Measurements from ENCODE around the gene ZNF804B.

Gene ZNF804B

DNA sequence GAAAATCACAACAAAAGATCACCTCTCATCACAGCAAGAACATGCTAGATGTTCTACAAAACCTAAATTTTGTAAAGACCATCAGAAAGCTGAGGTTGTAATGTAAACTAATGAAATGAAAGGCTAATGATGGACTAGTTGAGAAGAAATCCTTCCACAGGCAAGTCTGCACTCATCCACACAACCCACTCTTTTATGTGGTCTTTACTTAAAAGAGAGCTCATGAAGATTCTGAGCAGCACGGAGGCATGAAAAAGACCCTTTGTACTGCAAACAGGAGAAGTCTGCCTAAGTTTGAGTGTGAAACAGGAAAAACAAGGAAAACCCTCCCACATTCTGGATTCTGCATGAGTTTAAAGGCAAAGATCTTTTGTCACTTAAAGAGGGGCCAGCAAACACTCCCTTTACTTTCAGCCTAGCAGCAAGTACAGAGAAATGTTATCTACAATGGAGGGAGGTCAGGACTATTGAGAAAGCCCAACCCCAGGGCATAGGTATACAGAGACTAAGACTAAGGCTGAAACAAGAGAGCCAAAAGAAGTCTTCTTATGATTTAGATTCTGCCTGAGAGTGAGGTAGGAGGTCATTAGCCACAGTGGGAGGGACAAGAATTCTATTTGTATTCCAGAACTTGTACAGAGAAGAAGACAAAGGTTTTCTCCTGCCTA lies 557.2 kb downstream of the ZNF804B start:
- DNase-seq: no peak

DNA sequence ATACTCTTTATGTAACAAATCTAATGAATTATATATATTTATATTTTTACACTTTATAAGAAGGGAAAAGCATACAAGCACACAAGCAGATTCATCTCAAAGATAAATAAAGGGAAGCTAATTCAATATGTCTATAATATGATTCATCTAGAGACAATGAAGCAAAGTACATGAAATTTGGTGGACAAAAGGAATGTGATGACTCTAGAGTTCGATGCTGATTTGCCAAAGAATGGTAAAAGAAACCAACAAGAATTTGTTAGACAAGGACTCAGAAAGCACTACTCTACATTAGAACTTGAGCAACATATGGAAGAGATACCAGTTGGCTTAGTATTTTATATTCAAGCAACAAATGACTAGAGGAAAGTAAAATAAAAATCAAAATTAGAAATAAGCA lies 572.5 kb downstream of the ZNF804B start:
- DNase-seq: no peak

DNA sequence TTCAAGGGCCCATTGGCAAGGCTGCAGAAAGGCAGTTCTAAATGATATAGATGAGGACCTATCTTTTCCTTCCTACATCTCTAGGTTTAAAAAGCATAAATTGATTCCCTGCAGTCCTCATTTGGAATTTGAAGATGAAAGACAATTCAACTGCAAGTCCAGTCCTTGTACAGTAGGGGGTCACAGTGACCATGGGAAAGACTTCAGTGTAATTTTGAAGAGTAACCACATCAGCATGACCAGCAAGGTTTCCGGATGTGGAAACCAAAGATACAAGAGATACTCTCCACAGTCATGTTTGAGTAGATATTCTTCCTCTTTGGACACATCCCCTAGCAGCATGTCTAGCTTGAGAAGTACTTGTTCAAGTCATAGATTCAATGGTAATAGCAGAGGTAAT lies 575.3 kb downstream of the ZNF804B start:
- no peak for DNase-seq

DNA sequence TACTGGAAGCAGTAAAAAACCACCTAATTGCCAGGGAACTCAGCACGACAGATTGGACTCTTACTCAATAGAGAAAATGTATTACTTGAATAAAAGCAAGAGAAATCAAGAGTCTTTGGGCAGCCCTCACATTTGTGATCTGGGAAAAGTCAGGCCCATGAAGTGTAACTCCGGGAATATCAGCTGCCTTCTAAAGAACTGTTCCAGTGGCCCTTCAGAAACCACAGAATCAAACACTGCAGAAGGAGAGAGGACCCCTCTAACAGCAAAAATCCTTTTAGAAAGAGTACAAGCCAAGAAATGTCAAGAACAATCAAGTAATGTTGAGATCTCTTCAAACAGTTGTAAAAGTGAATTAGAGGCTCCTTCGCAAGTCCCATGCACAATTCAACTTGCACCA lies 576.0 kb downstream of the ZNF804B start:
- DNase-seq: no peak

DNA sequence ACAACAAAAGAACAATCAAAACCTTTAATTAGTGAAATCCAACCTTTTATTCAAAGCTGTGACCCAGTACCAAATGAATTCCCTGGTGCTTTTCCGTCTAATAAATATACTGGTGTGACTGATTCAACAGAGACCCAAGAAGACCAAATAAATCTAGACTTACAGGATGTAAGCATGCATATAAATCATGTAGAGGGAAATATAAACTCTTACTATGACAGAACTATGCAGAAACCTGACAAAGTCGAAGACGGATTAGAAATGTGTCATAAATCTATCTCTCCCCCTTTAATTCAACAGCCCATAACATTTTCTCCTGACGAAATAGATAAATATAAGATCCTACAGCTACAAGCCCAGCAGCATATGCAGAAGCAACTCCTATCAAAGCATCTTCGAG lies 576.6 kb downstream of the ZNF804B start:
- DNase-seq: no peak

DNA sequence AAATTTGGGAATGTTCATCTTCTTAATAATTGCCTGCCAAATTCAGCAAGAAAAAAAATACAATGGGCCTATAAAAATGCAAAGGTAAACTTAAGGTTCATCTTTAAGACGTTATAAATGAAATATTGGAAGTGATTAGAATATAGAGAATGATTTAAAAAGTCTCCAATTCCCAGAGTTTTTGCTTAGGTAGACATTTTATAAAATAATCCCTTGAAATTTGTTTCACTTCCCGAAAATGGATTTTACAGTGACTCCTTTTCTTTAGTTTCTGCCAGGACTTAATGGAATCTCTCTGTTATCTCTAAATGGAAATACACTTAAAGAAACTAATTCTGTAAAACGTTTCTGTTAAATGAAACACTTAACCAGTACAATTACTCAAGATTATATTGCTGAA lies 580.2 kb downstream of the ZNF804B start:
- DNase-seq: no peak

DNA sequence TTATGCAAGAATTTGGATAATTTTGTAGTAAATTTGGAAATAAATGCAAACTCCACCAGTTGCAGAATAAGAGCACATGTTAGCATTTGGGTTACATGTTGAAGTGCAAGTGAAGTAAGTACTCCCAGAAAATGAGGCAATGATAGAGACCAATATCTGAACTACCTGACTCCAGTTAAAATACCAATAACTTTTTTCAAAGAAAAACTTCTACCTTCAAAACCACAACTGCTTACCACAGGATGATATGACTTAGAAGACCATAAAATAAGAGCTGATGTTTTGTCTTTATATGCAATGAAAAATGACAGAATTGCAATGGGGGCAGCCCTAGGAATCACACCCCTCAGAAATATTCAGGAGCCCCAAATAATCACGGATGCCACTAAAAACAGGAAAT lies 597.6 kb downstream of the ZNF804B start:
- DNase-seq: no peak

DNA sequence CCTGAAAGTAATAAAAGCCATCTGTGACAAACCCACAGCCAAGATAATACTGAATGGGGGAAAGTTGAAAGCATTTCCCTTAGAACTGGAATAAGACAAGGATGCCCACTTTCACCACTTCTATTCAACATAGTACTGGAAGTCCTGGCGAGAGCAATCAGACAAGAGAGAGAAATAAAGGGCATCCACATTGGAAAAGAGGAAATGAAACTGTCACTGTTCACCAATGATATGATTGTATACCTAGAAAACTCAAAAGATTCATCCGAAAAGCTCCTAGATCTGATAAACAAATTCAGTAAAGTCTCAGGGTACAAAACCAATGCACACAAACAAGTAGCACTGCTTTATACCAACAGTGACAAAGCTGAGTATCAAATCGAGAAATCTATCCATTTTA lies 617.7 kb downstream of the ZNF804B start:
- no peak for DNase-seq

DNA sequence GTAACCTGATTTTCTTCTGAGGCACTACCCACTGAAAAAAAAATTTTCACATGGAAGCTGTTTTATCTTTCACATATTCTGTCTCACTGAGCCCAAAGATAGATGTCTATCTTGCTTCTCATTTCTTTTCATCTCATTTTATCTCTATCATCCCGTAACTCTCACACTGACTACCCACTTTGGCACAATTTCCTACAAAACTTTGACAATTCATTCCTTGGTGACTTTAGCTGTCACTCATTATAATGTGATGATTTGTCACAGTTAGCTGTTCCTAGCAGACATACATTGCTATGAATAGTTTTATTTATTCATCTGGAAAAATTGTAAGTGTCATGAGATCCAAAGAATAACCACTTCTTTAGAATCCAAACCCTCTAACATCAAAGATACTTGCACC lies 625.9 kb downstream of the ZNF804B start:
- no peak for DNase-seq
